ENCODE data around the gene CA11. TPM values are rescaled to one million over a fixed set of nuclear protein-coding genes. Genes with fewer than 3 reads are reported as not detected.

CA11 gene
- polyA plus RNA-seq, 5 donors: 3.8 to 7.5 (median 5.7) TPM

DNA sequence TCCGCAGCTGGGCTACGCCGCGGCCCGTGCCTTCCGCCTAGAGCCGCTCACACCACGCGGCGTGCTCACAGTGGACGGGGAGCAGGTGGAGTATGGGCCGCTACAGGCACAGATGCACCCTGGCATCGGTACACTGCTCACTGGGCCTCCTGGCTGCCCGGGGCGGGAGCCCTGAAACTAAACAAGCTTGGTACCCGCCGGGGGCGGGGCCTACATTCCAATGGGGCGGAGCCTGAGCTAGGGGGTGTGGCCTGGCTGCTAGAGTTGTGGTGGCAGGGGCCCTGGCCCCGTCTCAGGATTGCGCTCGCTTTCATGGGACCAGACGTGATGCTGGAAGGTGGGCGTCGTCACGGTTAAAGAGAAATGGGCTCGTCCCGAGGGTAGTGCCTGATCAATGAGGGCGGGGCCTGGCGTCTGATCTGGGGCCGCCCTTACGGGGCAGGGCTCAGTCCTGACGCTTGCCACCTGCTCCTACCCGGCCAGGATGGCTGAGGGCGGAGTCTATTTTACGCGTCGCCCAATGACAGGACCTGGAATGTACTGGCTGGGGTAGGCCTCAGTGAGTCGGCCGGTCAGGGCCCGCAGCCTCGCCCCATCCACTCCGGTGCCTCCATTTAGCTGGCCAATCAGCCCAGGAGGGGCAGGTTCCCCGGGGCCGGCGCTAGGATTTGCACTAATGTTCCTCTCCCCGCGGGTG, 16.2 kb downstream of the CA11 start:
- no peak for DNase-seq

DNA sequence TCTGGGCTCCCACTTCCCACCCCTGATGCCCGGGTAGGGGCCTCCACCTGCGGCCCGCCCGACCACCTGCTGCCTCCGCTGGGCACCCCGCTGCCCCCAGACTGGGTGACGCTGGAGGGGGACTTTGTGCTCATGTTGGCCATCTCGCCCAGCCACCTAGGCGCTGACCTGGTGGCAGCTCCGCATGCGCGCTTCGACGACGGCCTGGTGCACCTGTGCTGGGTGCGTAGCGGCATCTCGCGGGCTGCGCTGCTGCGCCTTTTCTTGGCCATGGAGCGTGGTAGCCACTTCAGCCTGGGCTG, 16.7 kb downstream of the CA11 start:
- DNase-seq: no peak

DNA sequence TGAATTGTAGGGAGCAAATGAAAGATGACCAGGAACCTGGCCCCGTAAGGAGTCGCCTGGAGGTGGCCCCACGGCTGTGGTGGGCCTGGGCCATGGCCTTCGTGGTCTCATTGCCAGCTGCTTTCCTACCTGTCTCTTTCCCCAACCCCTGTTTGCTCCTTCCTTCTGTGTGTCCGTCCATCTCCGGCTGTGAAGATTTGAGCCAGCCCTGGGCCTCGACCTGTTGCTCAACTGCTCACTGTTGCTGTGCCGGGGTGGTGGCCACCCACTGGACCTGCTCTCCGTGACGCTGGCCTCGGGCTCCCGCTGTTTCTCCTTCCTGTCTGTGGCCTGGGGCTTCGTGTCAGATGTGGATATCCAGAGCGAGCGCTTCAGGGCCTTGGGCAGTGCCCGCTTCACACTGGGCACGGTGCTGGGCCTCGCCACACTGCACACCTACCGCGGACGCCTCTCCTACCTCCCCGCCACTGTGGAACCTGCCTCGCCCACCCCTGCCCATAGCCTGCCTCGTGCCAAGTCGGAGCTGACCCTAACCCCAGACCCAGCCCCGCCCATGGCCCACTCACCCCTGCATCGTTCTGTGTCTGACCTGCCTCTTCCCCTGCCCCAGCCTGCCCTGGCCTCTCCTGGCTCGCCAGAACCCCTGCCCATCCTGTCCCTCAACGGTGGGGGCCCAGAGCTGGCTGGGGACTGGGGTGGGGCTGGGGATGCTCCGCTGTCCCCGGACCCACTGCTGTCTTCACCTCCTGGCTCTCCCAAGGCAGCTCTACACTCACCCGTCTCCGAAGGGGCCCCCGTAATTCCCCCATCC, 17.3 kb downstream of the CA11 start:
- DNase-seq: no peak

DNA sequence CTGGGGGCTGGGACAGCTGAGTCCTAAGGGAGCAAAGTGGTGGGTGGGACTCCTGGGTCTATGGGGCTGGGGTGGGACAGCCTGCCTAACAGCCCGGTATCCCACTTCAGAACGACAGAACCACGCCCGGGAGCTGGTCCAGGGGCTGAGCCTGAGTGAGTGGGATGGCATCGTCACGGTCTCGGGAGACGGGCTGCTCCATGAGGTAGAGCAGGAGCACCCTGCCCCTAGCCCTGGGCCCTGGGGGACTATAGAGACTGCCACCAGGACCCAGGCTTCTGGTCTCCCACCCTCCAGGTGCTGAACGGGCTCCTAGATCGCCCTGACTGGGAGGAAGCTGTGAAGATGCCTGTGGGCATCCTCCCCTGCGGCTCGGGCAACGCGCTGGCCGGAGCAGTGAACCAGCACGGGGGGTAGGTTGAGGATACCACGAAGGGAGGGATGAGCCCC, 18.1 kb downstream of the CA11 start:
- no peak for DNase-seq

DNA sequence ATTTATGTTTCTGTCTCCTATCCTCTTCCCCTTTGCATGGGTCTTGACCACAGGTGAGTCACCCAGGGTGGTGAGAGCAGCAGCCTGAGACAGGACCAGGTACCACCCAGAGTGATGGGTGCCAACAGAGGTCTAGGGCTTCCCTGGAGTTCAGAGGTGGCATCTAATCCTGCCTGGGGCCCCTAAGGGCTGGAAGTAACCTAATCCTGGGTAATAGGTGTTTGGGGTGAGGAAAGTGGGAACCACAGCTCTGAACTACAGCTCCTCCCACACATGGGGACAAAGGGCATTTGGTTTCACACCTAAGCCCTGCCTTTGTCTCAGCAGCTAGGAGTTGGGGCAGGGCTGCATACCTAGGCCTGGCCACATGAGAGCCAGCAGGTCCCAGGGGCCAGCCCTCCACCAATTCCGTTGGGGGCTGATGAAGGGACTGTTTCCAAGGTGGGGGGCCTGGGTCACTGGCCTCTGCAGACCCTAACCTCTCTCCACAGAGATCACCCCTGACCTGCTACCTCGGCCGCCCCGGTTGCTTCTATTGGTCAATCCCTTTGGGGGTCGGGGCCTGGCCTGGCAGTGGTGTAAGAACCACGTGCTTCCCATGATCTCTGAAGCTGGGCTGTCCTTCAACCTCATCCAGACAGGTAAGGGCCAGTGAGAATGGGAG, 18.7 kb downstream of the CA11 start:
- DNase-seq: no peak

DNA sequence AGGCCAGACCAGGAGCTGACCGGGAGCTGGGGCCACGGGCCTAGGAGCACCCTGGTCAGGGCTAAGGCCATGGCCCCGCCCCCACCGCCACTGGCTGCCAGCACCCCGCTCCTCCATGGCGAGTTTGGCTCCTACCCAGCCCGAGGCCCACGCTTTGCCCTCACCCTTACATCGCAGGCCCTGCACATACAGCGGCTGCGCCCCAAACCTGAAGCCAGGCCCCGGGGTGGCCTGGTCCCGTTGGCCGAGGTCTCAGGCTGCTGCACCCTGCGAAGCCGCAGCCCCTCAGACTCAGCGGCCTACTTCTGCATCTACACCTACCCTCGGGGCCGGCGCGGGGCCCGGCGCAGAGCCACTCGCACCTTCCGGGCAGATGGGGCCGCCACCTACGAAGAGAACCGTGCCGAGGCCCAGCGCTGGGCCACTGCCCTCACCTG, 20.1 kb downstream of the CA11 start:
- DNase-seq: no peak

DNA sequence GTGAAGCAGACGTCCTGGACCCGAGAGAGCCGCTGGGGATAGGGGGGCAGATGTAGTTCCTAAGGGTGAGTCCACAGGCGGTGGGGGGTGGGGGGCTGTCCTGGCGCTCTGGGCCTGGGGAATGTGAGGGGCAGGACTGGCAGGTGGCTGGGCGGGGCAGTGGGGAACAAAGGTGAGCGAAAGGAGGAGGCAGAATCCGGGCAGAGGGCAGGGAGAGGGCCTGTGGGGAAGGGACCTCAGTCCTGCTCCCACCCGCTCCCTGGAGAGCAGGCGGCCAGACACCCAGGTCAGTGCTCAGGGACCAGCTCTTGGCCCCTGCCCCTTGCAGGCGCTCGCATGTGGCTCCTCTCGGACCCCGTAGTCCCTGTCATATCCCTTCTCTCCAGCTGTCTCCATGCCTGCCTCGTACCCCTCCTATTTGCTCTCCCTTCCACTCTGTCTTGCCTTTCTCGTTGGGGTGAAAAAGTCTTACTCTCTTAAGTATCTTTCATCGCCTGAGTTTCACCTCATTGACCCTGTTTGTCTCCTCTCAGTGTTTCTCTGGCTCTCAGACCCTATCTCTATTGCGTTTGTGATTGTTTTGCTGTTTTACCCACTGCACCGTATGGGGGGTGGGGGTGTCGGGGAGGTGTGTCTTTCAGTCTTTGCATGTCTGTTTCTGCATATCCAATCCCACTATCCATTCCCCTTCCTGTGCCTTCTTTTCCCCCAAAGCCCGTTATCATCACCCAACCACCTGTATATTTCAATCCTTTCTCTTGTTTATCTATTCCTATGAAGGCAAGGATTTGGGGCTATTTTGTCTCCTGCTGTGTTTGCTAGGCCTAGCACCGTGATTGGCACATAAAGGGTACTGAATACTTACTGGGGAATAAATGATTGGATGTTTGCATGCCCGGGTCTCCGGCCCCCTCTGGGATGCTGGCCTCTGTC, 20.9 kb downstream of the CA11 start:
- no peak for DNase-seq

DNA sequence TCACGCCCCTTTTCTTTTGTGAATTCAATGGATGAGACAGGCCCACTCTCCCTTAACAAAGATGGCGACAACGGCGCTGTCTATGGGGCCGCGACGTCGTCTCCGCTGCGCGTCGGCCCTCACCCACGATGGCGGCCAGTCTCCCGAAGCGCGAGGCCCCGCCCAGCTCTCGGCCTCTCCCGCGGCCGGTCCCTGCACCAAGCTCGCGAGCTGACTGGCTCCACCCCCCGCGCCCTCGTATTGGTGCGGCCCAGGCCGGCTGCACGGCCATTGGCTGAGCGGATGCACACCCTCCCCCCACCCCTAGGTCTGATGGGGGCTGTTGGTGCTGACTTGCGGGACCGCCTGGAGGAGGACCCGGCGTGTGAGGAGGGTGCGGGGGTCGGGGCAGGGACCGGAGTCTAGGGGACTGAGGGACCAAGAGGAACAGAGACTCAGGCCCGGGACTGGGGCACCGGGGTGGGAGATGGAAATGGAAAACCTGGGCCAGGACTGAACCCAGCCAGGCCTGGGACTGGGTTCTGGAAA, 21.9 kb downstream of the CA11 start:
- peak; percentile 97 to 98 for DNase-seq

DNA sequence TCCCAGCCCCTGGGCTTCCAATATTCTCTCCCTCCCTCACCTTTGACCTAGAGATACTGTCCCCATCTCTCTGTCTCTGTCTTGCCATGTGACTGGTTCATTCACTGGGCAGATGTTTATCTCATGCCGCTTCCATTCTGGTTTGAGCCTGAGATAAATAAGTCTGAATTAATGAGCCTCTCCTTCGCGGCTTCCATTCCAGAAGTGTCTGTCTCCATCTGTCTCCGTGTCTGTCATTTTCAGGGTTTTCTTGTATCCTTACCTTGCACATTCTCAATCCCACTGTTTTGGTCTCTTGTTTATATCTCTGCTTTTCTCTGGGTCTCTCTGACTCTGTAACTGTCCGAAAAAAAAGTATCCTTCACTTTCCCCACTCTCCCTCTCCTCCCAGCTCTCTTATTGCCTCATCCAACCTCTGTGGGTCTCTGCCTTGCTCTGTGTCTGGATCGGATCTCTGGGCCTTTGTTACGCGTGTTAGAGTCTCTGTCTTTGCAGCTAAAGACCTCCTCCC, 22.4 kb downstream of the CA11 start:
- DNase-seq: no peak

DNA sequence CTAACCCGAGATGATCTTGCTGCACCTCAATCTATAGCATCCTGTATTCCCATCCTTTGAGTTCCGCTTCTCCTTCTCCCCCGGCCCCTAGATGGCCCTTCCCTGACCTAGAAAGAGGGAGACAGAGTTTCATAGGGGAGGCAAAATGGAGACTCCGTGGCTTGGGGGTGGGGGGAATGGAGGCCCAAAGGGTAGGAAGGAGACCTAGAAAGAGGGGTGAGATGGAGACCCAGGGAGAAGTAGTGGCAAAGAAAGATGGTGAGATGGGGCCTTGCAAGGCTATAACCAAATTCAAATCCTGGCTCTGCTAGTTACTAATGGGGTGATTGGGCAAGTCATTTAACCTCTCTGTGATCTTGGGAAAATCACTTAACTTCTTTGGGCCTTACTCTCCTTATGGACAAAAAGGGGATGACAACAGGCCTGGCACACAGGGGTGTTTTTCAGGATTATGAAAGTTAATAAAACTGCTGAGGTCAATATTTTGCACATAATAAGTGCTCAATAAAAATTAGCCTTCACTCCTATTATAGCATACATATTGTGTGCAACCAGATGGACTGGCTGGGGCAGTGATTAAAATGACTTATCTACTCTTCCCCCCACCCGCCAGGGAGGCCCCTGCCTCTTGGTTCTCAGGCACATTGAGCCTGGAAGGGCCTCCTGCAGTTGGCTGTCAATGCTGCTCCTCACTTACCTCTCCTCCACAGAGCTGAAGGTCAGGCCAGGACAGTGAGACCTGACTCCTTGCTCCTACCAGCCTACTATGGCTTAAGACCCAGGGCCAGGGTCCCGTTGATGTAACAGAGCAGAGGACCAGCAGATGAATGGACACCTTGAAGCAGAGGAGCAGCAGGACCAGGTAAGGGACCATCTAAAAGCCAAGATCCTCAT, 26.0 kb downstream of the CA11 start:
- no peak for DNase-seq

DNA sequence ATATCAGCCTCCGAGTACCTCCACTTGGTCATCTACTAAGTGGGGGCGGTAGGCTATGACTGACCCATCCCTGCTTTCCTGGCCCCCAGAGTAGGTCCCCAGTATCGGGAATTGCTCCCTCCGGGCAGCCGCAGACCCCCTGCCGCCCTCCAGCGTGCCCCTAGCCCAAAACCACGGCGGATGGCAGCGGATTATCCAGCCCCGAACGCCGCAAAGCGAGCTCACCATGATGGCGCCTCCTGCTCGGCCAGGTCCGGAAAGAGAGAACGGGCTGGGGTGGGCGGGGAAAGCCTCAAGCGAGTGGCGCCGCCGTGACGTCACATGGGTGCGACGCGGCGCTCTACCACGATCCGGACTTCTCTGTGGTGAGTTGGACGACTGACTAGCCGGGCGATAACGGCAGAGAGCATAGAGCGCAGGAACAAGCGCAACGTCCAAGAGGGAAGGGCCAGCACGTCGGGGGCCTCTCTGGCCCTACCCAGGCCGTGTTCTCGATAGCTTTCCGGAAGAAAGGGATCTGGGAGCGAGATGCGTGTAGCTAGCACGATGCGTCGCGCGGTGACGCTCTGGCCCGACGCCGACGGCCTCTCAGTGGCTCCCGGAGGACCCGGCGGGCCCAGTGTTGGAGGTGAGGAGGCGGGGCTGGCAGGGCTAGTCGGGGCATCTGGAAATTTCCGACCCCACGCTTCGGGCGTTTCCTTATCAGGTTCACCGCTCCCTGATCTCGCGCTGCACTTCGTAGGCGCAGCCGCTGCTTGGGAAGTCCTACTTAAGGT, 26.9 kb downstream of the CA11 start, which contains the start of the genes RPL18 and SPHK2:
RPL18 (minus strand) TSS at position 263 of the 776 bp plus-strand sequence; CDS start at position 228, 35 bp downstream.
SPHK2 (plus strand) TSS at position 591 of the 776 bp plus-strand sequence. CDS start 1,009 bp downstream, outside the sequence.
- peak; percentile 100 for DNase-seq

DNA sequence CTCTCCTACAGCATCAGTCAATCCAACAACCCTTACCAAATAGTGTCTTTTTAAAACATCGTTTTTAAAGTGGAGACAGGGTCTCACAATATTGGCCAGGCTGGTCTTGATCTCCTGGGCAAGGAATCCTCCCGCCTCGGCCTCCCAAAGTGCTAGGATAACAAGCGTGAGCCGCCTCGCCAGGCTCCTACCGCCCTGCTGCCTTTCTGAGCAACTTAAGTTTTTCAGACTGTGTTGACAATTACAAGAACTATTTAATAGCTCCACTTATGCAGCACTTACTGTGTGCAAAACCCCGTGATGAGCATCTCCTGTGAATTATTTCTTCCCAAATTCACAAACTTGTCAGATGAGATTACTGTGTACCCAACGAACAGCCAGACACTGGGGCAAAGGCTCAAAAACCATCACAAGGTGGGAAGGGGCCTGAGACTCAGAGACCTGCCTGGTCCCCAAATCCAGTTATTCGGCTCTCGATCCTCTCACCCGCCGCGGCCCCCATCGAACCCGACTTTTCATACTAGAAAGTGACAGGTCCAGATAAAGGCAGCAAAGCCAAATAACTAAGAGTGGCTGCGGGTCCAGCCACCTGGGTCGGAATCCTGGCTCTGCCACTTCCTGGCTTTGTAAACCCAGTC, 27.6 kb downstream of the CA11 start:
- no peak for DNase-seq

DNA sequence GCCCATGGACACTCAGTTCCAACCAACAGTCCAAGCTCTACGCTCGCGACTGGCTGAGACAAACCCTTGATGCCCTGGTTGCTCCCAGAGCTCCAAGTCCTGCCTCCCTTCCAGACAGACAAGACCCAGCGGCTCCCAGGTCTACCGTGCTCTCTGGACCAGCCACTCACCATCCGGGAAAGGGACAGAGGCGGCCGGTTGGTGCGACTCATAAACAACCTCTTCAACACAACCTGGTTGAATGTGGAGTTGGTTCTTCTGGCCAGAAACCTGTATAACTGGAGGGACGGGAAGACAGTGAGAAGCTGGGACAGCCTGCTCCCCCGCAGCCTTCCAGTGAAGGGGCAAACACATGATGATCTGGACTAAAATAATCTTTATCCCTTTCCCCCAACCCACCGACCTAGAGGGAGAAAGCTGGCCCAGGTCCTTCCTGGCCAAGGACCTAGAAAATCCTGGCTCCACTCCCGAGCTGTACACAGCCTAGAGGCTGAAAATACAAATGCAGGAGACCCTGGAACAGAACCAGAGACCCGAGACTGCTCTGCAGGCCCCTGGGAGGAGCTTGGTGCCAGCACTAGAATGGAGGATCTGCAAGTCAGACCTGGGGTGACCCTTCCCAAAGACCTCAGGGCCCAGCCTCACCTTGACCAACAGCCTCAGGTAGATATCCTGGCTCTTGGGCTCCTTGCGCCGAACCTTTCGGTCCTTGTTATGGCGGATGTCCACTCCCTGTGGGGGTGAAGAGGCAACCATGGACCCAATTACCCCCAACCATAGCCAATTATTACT, 28.6 kb downstream of the CA11 start:
- no peak for DNase-seq

DNA sequence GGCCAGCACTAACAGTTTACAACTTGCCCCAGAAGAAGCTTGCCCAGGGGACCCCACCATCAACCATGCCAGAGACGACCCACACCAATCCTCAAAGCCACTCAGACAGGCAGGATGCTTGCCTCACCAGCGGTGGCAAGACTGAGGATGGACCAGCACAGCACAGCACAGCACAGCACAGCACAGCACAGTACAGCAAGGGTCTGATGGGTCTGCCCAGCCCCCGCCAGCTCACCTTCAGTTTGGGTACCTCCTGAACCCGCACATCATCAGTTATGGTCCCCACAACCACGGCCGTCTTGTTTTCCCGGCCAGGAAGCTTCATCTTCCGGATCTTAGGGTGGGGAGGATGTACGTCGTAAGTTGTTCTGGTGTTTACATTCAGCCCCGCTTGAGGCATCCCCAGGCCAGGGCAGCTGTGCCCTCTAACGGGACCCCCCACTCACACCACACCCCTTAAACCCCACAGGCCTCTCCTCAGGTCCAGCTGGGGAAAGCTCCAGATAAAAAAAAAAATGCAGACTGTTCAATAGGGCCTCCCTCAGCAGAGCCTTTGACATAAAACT, 29.4 kb downstream of the CA11 start:
- DNase-seq: no peak

DNA sequence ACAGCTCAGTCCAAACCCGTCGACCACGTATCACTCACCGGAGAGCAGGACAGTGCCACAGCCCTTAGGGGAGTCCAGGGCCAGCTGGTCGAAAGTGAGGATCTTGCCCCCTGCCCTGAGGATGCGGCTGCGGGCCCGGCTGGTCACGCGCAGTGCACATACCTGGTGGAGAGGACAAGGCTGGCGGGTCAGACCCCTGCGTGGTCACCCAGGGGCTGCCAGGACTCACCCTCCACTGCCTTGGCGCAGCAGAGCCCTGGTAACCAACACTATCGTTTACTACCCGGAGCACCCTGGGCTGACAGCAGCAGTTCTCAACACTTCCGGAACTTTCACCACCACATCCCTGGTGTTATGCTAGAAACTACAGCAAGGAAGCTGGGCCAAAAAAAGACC, 29.9 kb downstream of the CA11 start:
- DNase-seq: no peak

DNA sequence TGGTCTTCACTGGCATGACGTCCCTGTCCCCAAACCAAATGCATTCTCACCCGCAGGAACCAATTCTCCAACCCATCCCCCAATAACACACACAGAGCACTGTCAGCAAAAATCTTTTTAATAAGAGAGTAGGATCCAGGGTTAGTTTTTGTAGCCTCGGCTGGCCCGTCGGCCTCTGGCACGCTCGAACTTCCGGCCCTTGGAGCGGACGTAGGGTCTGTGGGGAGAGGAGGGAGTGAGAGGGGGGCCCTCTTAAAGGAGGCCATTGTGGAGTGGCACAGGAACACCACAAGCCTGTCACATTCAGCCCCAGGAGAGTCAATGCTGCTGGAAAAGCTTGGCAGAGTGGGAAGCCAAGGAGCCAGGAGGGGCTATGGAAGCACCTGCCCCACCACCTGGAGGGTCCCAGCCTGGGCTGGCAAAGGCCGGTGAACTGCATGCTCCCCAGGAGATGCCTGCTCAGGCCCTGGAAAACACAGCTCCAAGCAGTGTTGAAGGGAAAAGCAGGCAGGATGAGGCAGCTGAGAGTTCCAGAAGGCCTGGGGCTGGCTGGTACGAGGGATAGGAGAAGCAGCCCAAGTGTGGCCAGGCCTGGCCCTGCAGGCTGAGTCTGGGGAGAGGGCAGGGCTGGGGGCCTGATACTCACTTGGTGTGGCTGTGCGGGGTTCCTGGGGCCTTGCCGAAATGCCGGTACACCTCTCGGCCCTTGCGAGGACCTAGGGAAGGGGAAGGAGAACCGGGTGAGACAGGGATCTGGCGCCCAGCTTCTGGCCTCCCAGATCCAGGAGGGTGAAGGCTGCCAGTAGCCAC, 30.6 kb downstream of the CA11 start:
- DNase-seq: no peak
